ENCODE data around the gene SLC5A6.

Gene SLC5A6

DNA sequence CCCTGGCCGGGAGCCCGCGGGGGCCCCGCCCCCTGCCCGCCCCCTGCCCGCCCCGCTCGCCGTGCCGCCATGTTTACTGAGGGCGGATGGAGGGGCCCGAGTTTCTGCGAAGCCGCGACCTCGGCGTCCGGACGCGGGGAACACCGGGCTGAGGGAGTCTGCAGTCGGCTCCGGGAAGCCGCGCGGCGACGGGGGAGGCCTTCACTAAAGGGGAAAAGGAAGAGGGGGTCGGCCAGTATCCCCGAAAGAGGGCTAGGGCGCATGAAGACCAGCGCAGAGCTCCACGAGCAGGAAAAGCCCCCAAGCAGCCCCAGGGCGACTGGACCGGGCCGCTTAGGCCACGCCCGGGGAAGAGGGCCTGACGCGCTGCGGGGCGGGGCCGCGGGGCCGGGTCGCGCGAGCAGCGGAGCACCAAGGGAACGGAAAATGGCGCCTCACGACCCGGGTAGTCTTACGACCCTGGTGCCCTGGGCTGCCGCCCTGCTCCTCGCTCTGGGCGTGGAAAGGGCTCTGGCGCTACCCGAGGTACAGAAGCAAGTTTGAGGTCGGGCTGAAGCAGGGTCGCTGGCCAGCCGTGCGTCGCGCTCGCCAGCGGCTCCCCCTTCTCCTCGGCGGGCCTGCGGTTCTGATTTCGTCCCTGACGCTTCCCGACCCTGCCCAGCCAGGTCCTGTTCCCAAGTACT is at the start of gene SLC5A6, which contains the start of gene ATRAID:
SLC5A6 (minus strand) TSS at position 326 of the 683 bp plus-strand sequence. CDS start 4,618 bp downstream, outside the sequence.
ATRAID (plus strand) TSS at position 99 of the 683 bp plus-strand sequence; CDS start at position 427, 328 bp downstream.
- DNase-seq = peak; percentile 81 to 84

- no peak for DNase-seq
Measured at GRCh38 chr2:27261241-27261925, 49.3 kb upstream of the SLC5A6 start.

- DNase-seq = no peak
Measured at GRCh38 chr2:27258051-27258450, 46.0 kb upstream of the SLC5A6 start.

DNA sequence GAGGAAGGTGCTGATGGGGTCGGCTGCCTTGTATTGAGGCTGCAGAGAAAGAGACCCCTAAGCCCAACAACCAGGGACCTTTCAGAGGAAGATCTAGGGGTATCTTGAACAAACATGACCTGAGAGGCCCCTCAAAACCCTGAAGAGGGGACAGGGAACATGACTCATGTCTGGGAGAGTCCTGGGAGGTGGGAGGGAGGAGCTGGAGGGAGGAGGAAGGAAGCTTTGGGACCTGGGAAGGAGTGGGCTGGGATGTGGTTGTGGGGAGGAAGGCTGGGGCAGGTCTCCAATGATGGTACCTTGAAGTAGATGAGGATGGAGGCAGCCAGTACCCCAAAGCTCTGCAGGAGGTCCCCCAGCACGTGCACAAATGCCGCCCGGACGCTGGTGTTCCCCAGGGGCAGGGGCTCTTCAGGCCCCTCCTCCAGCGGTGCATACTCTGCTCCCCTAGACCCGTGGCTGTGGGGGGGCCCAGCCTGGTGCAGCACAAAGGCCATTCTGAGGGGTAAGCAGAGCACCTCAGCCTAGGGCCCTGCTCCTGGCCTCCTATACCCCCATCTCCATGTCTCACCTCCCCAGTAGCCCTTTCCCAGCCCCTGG is 44.9 kb upstream of the SLC5A6 start:
- DNase-seq = no peak

- no peak for DNase-seq
Measured at GRCh38 chr2:27255660-27256059, 43.6 kb upstream of the SLC5A6 start.

GRCh38 chr2:27255187-27255586 is 43.1 kb upstream of the SLC5A6 start:
- no peak for DNase-seq

DNA sequence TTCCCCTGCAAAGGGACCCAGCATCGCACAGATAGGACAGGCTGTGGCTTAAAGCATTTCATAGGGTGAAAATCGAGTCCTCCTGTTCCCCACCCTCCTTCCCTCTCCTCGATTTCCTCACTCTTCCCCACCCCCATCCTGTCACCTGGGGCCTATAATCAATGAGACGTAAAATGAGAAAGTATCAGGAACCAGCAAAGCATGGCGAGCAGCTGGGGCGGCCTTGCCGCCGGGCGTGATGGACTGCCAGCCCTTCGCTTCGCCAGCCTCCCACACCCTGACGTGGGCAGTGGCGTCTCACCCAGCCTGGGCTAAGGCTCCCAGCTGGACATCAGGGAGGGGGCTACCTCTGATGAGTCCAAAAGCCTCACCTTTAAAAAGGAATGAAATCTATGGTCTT is 39.7 kb upstream of the SLC5A6 start:
- no peak for DNase-seq

- no peak for DNase-seq
Measured at GRCh38 chr2:27250652-27251379, 38.7 kb upstream of the SLC5A6 start.

DNA sequence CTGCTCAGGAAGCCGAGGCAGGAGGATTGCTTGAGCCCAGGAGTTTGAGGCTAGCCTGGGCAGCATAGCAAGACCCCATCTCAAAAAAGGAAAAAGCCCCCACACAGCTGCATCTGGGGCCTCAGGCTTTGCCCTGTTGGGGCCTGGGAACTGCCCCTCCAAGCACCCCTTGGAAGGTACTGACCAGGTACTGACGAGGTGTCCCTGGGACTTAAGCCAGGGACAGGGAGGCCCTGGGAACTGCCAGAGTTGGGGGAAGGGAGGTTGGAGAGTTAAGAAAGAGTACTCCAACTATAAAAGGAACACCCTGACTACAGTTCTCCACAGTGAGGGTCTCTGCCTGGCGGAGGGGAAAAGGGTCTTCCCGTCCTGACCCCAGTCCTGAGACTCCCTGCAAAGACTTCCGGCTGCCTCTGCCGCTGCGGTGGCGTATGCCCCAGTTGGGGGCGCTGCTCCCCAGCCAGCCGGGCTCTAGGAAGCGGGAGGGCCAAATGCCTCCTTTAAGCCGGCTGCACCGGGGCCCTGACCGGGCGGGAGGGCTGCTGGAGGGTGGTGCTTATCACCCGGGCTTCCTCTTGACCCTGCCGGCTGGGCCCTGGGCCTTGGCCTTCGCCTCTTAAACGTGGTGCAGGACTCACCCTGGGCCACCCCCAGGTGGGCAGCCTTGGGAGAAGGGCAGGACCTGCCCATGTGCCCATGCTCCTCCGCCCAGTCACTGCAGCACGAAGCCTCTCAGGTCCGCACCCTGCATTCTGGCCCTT is 38.0 kb upstream of the SLC5A6 start:
- DNase-seq = peak; percentile 30

GRCh38 chr2:27249159-27249890 is 37.3 kb upstream of the SLC5A6 start:
- DNase-seq = no peak

DNA sequence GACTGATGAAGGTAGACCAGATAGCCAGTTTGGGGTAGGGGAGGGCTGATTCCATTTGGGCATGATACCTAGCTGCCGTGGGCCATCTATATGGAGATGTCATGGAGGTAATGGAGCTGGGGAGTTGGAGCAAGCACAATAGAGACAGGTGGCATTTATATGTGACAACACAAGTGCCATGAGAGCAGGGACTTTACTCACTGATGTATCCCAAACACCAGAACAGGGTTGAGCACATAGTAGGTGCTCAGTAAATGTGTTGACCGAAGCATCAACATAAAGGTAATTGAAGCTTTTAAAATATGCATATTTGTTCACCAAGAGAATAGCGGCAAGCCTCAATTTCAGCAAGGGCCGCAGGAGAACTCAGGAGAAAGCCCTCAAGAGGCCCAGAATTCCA is 35.8 kb upstream of the SLC5A6 start:
- no peak for DNase-seq

DNA sequence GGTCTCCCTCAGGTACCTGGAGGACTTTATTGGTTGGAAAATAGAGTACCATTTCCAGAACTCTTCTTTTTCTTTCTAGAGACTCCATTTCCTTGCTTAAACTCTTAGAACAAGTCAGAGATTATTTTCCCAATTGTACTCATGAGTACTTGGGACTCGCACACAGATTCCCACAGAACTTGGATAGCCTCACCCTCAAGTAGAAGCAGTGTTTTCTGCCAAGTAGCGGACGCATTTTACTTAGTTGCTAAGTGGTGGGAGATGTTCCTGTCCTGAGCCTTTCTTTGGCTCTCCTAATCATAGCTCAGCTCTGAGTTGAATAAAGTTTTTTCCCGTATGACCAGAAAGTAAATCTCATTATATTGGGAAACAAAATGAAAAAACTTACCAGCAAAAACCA is 33.6 kb upstream of the SLC5A6 start:
- no peak for DNase-seq

DNA sequence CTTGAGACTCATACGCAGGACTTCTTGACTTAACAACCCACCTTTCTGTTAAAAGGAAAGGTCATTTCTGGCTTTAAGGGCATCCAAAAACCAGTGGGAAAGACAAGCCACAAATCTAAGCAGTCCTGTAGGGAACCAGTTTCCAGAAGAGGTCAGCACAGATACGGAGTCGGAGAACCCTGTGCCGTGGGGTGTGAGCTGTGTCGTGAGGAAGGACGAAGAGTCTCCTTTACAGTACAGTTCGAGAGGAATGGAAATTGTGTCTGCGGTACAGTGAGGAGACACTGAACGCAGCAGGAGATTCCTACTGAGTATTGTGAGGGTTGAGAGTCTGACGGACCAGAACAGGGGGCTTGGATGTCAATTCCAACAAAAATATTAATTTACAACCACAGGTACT is 33.0 kb upstream of the SLC5A6 start:
- no peak for DNase-seq

DNA sequence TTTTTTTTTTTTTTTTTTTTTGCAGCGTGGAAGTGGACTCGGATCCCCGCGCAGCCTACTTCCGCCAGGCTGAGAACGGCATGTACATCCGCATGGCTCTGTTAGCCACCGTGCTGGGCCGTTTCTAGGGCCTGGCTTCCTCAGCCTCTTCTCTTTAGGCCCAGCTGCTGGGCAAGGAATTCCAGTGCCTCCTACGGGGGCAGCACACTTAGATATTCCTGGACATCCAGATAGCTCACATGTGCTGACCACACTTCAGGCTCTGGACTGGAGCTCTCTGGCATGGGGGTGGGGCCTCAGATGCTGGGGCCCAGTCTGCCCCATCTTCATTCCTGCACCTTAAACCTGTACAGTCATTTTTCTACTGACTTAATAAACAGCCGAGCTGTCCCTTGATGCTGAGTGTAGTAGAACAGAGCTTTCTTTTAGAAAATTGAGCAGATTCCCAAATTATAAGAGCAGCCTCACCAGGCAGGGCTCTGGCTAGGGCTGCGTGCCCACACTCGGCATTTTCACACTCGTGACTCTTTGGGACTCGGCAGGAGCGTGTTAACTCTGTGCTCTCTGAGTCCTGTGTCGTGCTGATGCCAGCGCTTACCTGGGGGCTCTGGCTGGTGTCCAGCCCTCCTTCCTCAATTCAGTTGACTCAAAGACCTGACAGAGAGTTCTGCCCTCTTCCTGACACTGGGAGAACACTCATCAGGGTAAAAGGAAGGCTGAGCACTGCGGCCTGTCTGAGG is 31.5 kb upstream of the SLC5A6 start:
- DNase-seq = no peak

DNA sequence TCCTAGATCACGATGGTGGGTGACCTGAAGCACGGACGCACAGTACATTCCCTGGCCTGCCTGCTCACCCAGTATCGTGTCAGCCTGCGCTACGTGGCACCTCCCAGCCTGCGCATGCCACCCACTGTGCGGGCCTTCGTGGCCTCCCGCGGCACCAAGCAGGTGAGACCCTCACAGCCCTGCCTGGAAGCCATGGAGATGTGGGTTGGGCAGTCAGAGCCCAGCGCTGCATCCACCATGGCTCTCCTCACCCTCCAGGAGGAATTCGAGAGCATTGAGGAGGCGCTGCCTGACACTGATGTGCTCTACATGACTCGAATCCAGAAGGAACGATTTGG is 30.5 kb upstream of the SLC5A6 start:
- no peak for DNase-seq

DNA sequence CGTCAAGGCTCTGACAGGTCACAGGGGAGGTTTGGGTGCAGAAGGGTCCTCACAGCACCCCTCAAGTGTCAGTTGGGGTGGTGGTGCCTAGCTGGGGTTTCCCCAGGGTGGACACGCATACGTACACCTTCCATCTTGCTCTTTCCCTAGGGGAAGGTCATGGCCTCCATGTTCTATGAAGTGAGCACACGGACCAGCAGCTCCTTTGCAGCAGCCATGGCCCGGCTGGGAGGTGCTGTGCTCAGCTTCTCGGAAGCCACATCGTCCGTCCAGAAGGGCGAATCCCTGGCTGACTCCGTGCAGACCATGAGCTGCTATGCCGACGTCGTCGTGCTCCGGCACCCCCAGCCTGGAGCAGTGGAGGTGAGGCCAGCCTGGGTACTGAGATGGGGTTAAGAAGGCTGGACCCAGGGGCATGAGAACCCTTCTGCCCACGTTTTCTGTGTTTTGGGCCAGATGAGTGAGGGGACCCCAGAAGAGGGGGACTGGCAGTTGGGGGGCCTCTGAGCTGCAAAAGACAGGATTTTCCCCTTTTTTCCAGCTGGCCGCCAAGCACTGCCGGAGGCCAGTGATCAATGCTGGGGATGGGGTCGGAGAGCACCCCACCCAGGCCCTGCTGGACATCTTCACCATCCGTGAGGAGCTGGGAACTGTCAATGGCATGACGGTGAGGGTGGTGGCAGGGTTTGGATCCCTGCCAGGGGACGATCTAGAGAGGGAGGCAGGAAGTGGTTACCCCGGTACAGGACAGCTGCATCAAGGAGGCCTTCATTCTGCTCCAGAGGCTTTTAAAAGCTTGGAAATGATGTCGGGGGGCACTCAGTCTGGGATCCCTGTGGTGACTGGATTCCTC is 29.9 kb upstream of the SLC5A6 start:
- no peak for DNase-seq

DNA sequence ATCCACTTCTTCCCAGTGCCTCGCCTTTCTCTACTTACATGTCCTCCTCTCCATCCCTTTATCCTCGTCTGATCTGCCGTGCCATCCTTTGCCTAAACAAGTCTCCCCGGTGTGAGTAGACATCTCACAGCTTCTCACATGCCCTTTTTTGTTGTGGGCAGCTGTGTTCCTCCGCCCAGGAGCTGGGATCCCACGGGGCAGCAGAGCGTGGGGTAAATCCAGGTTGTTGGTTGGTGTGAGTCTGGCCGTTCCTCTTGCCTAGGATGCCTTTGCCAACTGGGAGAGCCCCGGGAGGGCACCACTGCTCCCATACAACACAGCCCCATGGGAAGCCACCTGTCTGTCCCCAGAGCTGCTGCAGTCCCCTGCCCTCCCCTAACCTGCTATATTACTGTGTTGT is 28.3 kb upstream of the SLC5A6 start:
- DNase-seq = no peak

DNA sequence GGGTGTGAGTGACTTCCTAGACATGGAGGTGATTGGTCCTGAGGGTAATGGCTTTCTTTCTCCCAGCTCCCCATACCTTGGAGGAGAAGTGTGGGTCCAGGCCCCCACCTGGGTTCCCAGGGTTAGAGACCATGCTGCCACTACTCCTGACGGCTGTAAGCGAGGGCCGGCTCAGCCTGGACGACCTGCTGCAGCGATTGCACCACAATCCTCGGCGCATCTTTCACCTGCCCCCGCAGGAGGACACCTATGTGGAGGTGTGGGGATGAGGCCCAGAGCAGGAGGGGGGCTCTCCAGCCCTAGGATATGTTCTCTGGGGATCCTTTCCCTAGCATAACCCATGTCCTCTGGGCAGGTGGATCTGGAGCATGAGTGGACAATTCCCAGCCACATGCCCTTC is 26.9 kb upstream of the SLC5A6 start:
- no peak for DNase-seq

- no peak for DNase-seq
Measured at GRCh38 chr2:27237341-27237945, 25.4 kb upstream of the SLC5A6 start.

GRCh38 chr2:27236626-27237025 is 24.6 kb upstream of the SLC5A6 start:
- no peak for DNase-seq

All from activated CD4-positive, alpha-beta T cell treated with anti-CD3 and anti-CD28 coated beads, Interleukin-2, amount 50 U/mL, for 4 hours (primary cell).